ENCODE measurements around the gene MGST2. TPM values are rescaled to one million over a fixed set of nuclear protein-coding genes. Genes with fewer than 3 reads are reported as not detected.

MGST2 gene
- total RNA-seq, 1 experiment from 2014 or later = 39.0 TPM

GRCh38 chr4:139647952-139648351, 17.7 kb upstream of the MGST2 start:
- Histone ChIP-seq H3K4me3 (ENCODE audit: low read length) (no peak overlapping the region), H3K4me1 (ENCODE audit: insufficient read depth, low read length) (peaks cover 37% of the 10 kb centered on the region), H3K27me3 (ENCODE audit: low read length) (no peaks in the 10 kb centered on the region), H3K9ac (ENCODE audit: low read length) (peak overlapping the region; percentile 23; the same call in 1 of the 2 replicates), H3K9me2 (replicated peaks; ENCODE audit: low read length) (no peaks in the 10 kb centered on the region), H3K9me3 (ENCODE audit: low read length) (no peaks in the 10 kb centered on the region), H3K36me3 (ENCODE audit: low read depth, low read length) (no peaks in the 10 kb centered on the region), H2AFZ (ENCODE audit: low read length) (no peak overlapping the region), H4K20me1 (ENCODE audit: low read length) (no peaks in the 10 kb centered on the region), H3K27ac (ENCODE audit: low read length) (peak overlapping the region; percentile 90), H3K4me2 (ENCODE audit: low read length) (no peak overlapping the region), H3K79me2 (ENCODE audit: low read length) (no peaks in the 10 kb centered on the region), H3F3A (ENCODE audit: low read length, unreplicated experiment) (peaks cover 5% of the 10 kb centered on the region)
- CTCF ChIA-PET = no interaction called here
- peak; percentile 78 for DNase-seq
- BruUV-seq (replicated peaks) = no TSS peak
- intact Hi-C loops (cut with micrococcal nuclease) = no loop called here
- peak; percentile 76 for ATAC-seq
- POLR2A ChIA-PET (ENCODE audit: unreplicated experiment) = no interaction called here
- TF ChIP-seq EZH2phosphoT487 (IDR thresholded peaks at IDR 0.05; ENCODE audit: borderline replicate concordance, low read length) = no peak
- TF ChIP-seq CTCF (conservative IDR thresholded peaks at IDR 0.05; ENCODE audit: low read depth, low read length) = no peak
- TF ChIP-seq EZH2 (IDR thresholded peaks at IDR 0.05; ENCODE audit: low read length, unreplicated experiment) = no peak

GRCh38 chr4:139651282-139652194, 14.1 kb upstream of the MGST2 start:
- BruUV-seq (replicated peaks) = no TSS peak
- Histone ChIP-seq H2AFZ (ENCODE audit: low read length) (peak overlapping the region; percentile 65; the same call in 1 of the 2 replicates), H3K9me2 (replicated peaks; ENCODE audit: low read length) (no peaks in the 10 kb centered on the region), H3K9me3 (ENCODE audit: low read length) (no peaks in the 10 kb centered on the region), H3K27me3 (ENCODE audit: low read length) (no peaks in the 10 kb centered on the region), H3K9ac (ENCODE audit: low read length) (no peak overlapping the region), H3K4me2 (ENCODE audit: low read length) (peak overlapping the region; percentile 58), H4K20me1 (ENCODE audit: low read length) (no peaks in the 10 kb centered on the region), H3K4me1 (ENCODE audit: insufficient read depth, low read length) (peaks cover 20% of the 10 kb centered on the region), H3K36me3 (ENCODE audit: low read depth, low read length) (no peaks in the 10 kb centered on the region), H3K27ac (ENCODE audit: low read length) (no peak overlapping the region), H3K79me2 (ENCODE audit: low read length) (no peaks in the 10 kb centered on the region), H3F3A (ENCODE audit: low read length, unreplicated experiment) (no peaks in the 10 kb centered on the region), H3K4me3 (ENCODE audit: low read length) (no peak overlapping the region)
- CTCF ChIA-PET = interaction anchor here (1.6 kb wide), 1 partner anchor 48 kb away, joined by 6 read pairs; no protein-coding TSS in a partner anchor
- DNase-seq (peak; percentile 68), ATAC-seq (peak; percentile 37)
- intact Hi-C loops (cut with micrococcal nuclease) = loop anchor here (1.0 to 2.0 kb wide), 3 partner anchors 15 to 48 kb away; no protein-coding TSS in a partner anchor
- POLR2A ChIA-PET (ENCODE audit: unreplicated experiment) = no interaction called here
- TF ChIP-seq EZH2 (IDR thresholded peaks at IDR 0.05; ENCODE audit: low read length, unreplicated experiment) (no peak), CTCF (conservative IDR thresholded peaks at IDR 0.05; ENCODE audit: low read depth, low read length) (peak; percentile 85), EZH2phosphoT487 (IDR thresholded peaks at IDR 0.05; ENCODE audit: borderline replicate concordance, low read length) (no peak)

GRCh38 chr4:139654516-139654915, 11.1 kb upstream of the MGST2 start:
- no TSS peak for BruUV-seq (replicated peaks)
- Histone ChIP-seq H3F3A (ENCODE audit: low read length, unreplicated experiment) (no peaks in the 10 kb centered on the region), H3K27ac (ENCODE audit: low read length) (no peak overlapping the region), H3K36me3 (ENCODE audit: low read depth, low read length) (no peaks in the 10 kb centered on the region), H3K9ac (ENCODE audit: low read length) (no peak overlapping the region), H3K27me3 (ENCODE audit: low read length) (no peaks in the 10 kb centered on the region), H3K4me2 (ENCODE audit: low read length) (no peak overlapping the region), H3K4me1 (ENCODE audit: insufficient read depth, low read length) (peaks cover 14% of the 10 kb centered on the region), H3K4me3 (ENCODE audit: low read length) (no peak overlapping the region), H3K79me2 (ENCODE audit: low read length) (no peaks in the 10 kb centered on the region), H3K9me3 (ENCODE audit: low read length) (no peaks in the 10 kb centered on the region), H2AFZ (ENCODE audit: low read length) (no peak overlapping the region), H3K9me2 (replicated peaks; ENCODE audit: low read length) (no peaks in the 10 kb centered on the region), H4K20me1 (ENCODE audit: low read length) (no peaks in the 10 kb centered on the region)
- POLR2A ChIA-PET (ENCODE audit: unreplicated experiment) = no interaction called here
- intact Hi-C loops (cut with micrococcal nuclease) = loop anchor here (2.0 kb wide), 1 partner anchor 350 kb away; no protein-coding TSS in a partner anchor
- ATAC-seq (no peak), DNase-seq (no peak)
- TF ChIP-seq CTCF (conservative IDR thresholded peaks at IDR 0.05; ENCODE audit: low read depth, low read length) (no peak), EZH2 (IDR thresholded peaks at IDR 0.05; ENCODE audit: low read length, unreplicated experiment) (no peak), EZH2phosphoT487 (IDR thresholded peaks at IDR 0.05; ENCODE audit: borderline replicate concordance, low read length) (no peak)
- CTCF ChIA-PET = interaction anchor here (0.7 kb wide), 1 partner anchor 706 kb away, joined by 3 read pairs; no protein-coding TSS in a partner anchor
